A673 (cell line): ENCODE data around the gene MYO1D. TPM values are rescaled to one million over a fixed set of nuclear protein-coding genes. Genes with fewer than 3 reads are reported as not detected.

Experiments
- BruUV-seq: library from RNA; stranded (reverse); fragments of 400-500 nt; replicated peaks from 2 replicates; lab custom pipeline; 2021; lab: Mats Ljungman, UMichigan
- CTCF ChIA-PET: fragments of 300-600 bp; sonication (Branson Sonifier 250); formaldehyde crosslinking; loops from one replicate; lab custom pipeline; 2022; ENCODE audit warnings: antibody characterized with exemption; lab: Charles Lee
- POLR2A ChIA-PET: fragments of 300-600 bp; sonication (Branson Sonifier 250); formaldehyde crosslinking; loops from one replicate; lab custom pipeline; 2022; ENCODE audit warnings: antibody characterized with exemption; ENCODE audit not compliant: low non-redundant PET; lab: Charles Lee
- DNase-seq: peaks from one replicate; pipeline ENCODE4 v3.0.0-alpha.2; 2015; ENCODE audit warnings: low spot score
- H3K27ac ChIP-seq: fragments of 200-600 bp; sonication (generic); 2 replicates; pipeline ENCODE4 v1.5.1; 2016; ENCODE audit warnings: mixed run types, low read depth, mild to moderate bottlenecking, mixed read lengths, antibody characterized with exemption, low read length; ENCODE audit not compliant: poor library complexity, severe bottlenecking
- H3K27me3 ChIP-seq: fragments of 200-600 bp; sonication (generic); replicated peaks from 2 replicates; pipeline ENCODE4 v1.6.1; 2017; ENCODE audit warnings: mixed run types, low read depth, mild to moderate bottlenecking, mixed read lengths, antibody characterized with exemption, low read length; ENCODE audit not compliant: insufficient read depth, poor library complexity
- H3K36me3 ChIP-seq: fragments of 200-600 bp; sonication (generic); 2 replicates; pipeline ENCODE4 v1.6.1; 2016; ENCODE audit warnings: mixed run types, mild to moderate bottlenecking, mixed read lengths, antibody characterized with exemption, low read length; ENCODE audit not compliant: insufficient read depth, poor library complexity, severe bottlenecking
- H3K4me1 ChIP-seq: fragments of 200-600 bp; sonication (generic); 2 replicates; pipeline ENCODE4 v1.6.1; 2017; ENCODE audit warnings: mixed run types, mild to moderate bottlenecking, mixed read lengths, antibody characterized with exemption, low read length; ENCODE audit not compliant: insufficient read depth, poor library complexity, severe bottlenecking
- H3K4me3 ChIP-seq: fragments of 200-600 bp; sonication (generic); 2 replicates; pipeline ENCODE4 v1.5.1; 2016; ENCODE audit warnings: low read depth, mixed run types, mild to moderate bottlenecking, mixed read lengths, low read length; ENCODE audit not compliant: poor library complexity, severe bottlenecking
- H3K9me3 ChIP-seq: fragments of 200-600 bp; sonication (generic); 2 replicates; pipeline ENCODE4 v1.6.1; 2016; ENCODE audit warnings: mixed run types, low read depth, mild to moderate bottlenecking, mixed read lengths, antibody characterized with exemption, low read length; ENCODE audit not compliant: poor library complexity, severe bottlenecking
- EZH2 ChIP-seq: fragments of 200-600 bp; sonication (generic); IDR thresholded peaks from 2 replicates; pipeline ENCODE4 v1.6.1; 2017; ENCODE audit warnings: borderline replicate concordance, low read depth, mild to moderate bottlenecking, mixed read lengths, antibody characterized with exemption, low read length; ENCODE audit not compliant: poor library complexity, severe bottlenecking
- intact Hi-C: fragments of 100-400 bp; cut with micrococcal nuclease; formaldehyde crosslinking; loops from one replicate; pipeline ENCODE4 v1.10.0; 2022; ENCODE audit not compliant: unreplicated experiment
- total RNA-seq: library from RNA; stranded (reverse); gene quantifications from 2 replicates; pipeline ENCODE4 v1.2.3, GENCODE V29; 2021
- TF ChIP-seq, protein P1 (sequence below): fragments of 300-800, 200-600 bp; sonication (generic); conservative IDR thresholded peaks from 2 replicates; pipeline ENCODE4 v1.5.1; 2017; ENCODE audit warnings: low read depth, mild to moderate bottlenecking, antibody characterized with exemption, low read length, moderate library complexity, mixed read lengths

Gene MYO1D
- total RNA-seq, 1 experiment from 2014 or later: 10.4 TPM

DNA sequence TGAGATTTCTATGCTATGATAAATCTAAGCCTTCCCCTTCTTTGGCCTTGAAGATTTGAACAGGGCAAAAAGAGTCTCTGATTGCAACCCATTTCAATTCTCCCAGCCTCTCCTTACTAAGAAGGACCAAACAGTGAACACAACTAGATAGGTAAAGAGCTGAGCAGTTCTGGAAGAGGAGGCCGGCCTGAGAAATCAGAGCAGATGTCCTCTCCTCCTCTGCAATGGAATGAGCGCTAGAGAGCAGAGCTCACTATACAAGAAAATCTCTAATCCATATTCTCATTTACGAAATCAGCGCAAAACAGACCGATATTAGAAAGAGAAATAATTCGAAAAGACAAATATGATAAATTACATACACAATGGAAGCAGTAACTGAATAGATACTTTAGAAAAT, 266.0 kb downstream of the MYO1D start:
- POLR2A ChIA-PET: interaction anchor here (0.6 kb wide), 1 partner anchor 1063 kb away, joined by 5 read pairs; no protein-coding TSS in a partner anchor
- no peak for DNase-seq
- intact Hi-C loops: no loop called here
- no TSS peak for BruUV-seq
- TF ChIP-seq, protein P1, sequence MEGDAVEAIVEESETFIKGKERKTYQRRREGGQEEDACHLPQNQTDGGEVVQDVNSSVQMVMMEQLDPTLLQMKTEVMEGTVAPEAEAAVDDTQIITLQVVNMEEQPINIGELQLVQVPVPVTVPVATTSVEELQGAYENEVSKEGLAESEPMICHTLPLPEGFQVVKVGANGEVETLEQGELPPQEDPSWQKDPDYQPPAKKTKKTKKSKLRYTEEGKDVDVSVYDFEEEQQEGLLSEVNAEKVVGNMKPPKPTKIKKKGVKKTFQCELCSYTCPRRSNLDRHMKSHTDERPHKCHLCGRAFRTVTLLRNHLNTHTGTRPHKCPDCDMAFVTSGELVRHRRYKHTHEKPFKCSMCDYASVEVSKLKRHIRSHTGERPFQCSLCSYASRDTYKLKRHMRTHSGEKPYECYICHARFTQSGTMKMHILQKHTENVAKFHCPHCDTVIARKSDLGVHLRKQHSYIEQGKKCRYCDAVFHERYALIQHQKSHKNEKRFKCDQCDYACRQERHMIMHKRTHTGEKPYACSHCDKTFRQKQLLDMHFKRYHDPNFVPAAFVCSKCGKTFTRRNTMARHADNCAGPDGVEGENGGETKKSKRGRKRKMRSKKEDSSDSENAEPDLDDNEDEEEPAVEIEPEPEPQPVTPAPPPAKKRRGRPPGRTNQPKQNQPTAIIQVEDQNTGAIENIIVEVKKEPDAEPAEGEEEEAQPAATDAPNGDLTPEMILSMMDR: no peak
- TF ChIP-seq EZH2: no peak
- Histone ChIP-seq H3K4me1 (no peaks in the 10 kb centered on the region), H3K36me3 (no peaks in the 10 kb centered on the region), H3K4me3 (no peak overlapping the region), H3K9me3 (no peaks in the 10 kb centered on the region), H3K27ac (no peak overlapping the region), H3K27me3 (no peaks in the 10 kb centered on the region)
- CTCF ChIA-PET: no interaction called here

- TF ChIP-seq, protein P1: no peak
- TF ChIP-seq EZH2: no peak
- Histone ChIP-seq H3K27me3 (no peaks in the 10 kb centered on the region), H3K4me3 (no peak overlapping the region), H3K27ac (no peak overlapping the region), H3K4me1 (no peaks in the 10 kb centered on the region), H3K9me3 (no peaks in the 10 kb centered on the region), H3K36me3 (no peaks in the 10 kb centered on the region)
- CTCF ChIA-PET: no interaction called here
- intact Hi-C loops: no loop called here
- POLR2A ChIA-PET: no interaction called here
- no peak for DNase-seq
- no TSS peak for BruUV-seq
These were observed 266.9 kb downstream of the MYO1D start for GRCh38 chr17:32609884-32610650.

GRCh38 chr17:32609085-32609484, 267.8 kb downstream of the MYO1D start:
- Histone ChIP-seq H3K27ac (no peak overlapping the region), H3K27me3 (no peaks in the 10 kb centered on the region), H3K9me3 (no peaks in the 10 kb centered on the region), H3K36me3 (no peaks in the 10 kb centered on the region), H3K4me3 (no peak overlapping the region), H3K4me1 (no peaks in the 10 kb centered on the region)
- ChIA-PET POLR2A (no interaction called here), CTCF (no interaction called here)
- intact Hi-C loops: no loop called here
- TF ChIP-seq, protein P1: no peak
- TF ChIP-seq EZH2: no peak
- DNase-seq: no peak
- BruUV-seq: no TSS peak
